ENCODE data around the gene PHACTR3. TPM values are rescaled to one million over a fixed set of nuclear protein-coding genes. Genes with fewer than 3 reads are reported as not detected.
"Not testable (repeated sequence)": the region's sequence is repeated elsewhere in the genome, so short reads cannot be mapped to it uniquely, and the experiment has no call there.

The PHACTR3 gene
- total RNA-seq, 1 donor from 2014 or later: not detected

GRCh38 chr20:59618585-59618984 lies 14.2 kb downstream of the PHACTR3 start:
- intact Hi-C loops (cut with micrococcal nuclease): not testable (repeated sequence)

- intact Hi-C loops (cut with micrococcal nuclease): no loop called here
These were observed 16.6 kb downstream of the PHACTR3 start for GRCh38 chr20:59620860-59621505.

GRCh38 chr20:59622496-59622895 lies 18.2 kb downstream of the PHACTR3 start:
- intact Hi-C loops (cut with micrococcal nuclease): no loop called here

- intact Hi-C loops (cut with micrococcal nuclease): no loop called here
These were observed 18.8 kb downstream of the PHACTR3 start for GRCh38 chr20:59623133-59623532.

GRCh38 chr20:59623583-59623982 lies 19.2 kb downstream of the PHACTR3 start:
- intact Hi-C loops (cut with micrococcal nuclease): no loop called here

- intact Hi-C loops (cut with micrococcal nuclease): no loop called here
These were observed 20.1 kb downstream of the PHACTR3 start for GRCh38 chr20:59624401-59624800.

GRCh38 chr20:59625214-59625922 lies 21.0 kb downstream of the PHACTR3 start:
- intact Hi-C loops (cut with micrococcal nuclease): no loop called here

- intact Hi-C loops (cut with micrococcal nuclease): no loop called here
These were observed 23.0 kb downstream of the PHACTR3 start for GRCh38 chr20:59627298-59627697.

- intact Hi-C loops (cut with micrococcal nuclease): no loop called here
These were observed 23.8 kb downstream of the PHACTR3 start for GRCh38 chr20:59628171-59628570.

GRCh38 chr20:59629141-59630045 lies 25.1 kb downstream of the PHACTR3 start:
- intact Hi-C loops (cut with micrococcal nuclease): no loop called here

- intact Hi-C loops (cut with micrococcal nuclease): no loop called here
These were observed 26.2 kb downstream of the PHACTR3 start for GRCh38 chr20:59630526-59630925.

GRCh38 chr20:59631751-59632540 lies 27.6 kb downstream of the PHACTR3 start:
- intact Hi-C loops (cut with micrococcal nuclease): no loop called here

GRCh38 chr20:59632541-59633113 lies 28.3 kb downstream of the PHACTR3 start:
- intact Hi-C loops (cut with micrococcal nuclease): no loop called here

- intact Hi-C loops (cut with micrococcal nuclease): no loop called here
These were observed 29.4 kb downstream of the PHACTR3 start for GRCh38 chr20:59633656-59634251.

GRCh38 chr20:59634435-59635005 lies 30.2 kb downstream of the PHACTR3 start:
- intact Hi-C loops (cut with micrococcal nuclease): no loop called here

GRCh38 chr20:59636766-59637370 lies 32.5 kb downstream of the PHACTR3 start:
- intact Hi-C loops (cut with micrococcal nuclease): no loop called here

- intact Hi-C loops (cut with micrococcal nuclease): no loop called here
These were observed 35.9 kb downstream of the PHACTR3 start for GRCh38 chr20:59640267-59640666.

GRCh38 chr20:59643615-59644061 lies 39.3 kb downstream of the PHACTR3 start:
- intact Hi-C loops (cut with micrococcal nuclease): no loop called here

- intact Hi-C loops (cut with micrococcal nuclease): no loop called here
These were observed 40.1 kb downstream of the PHACTR3 start for GRCh38 chr20:59644371-59644939.

Data from T-helper 2 cell treated with Interferon-gamma antibody and Interleukin-4, amounts not matched to agents 100 ng/mL and 5 ng/mL, for 36 hours (primary cell).